Heart left ventricle (tissue), 13 donors: ENCODE data around the gene OXSR1.

Experiments
- POLR2A ChIP-seq, 2 donors: fragments of 450-650 bp; IDR thresholded peaks; one replicate each; pipeline ENCODE4 v1.6.1; 2017; ENCODE audit warnings: antibody characterized with exemption in 2 of 2, mild to moderate bottlenecking in 2 of 2, moderate library complexity in 2 of 2
- TF ChIP-seq, protein P1 (sequence below), 12 donors: fragments of 200-600 bp; sonication (generic) in 4 of 12; IDR thresholded peaks; one replicate each; pipeline versions ENCODE4 v1.5.0 to v1.8.0; 2018 to 2022; ENCODE audit warnings: antibody characterized with exemption in 12 of 12, mild to moderate bottlenecking in 5 of 12
- donor health status: ischemic (EF 13 %, LVEDD 7.1; RV severe dilation, severe dysfunction).
- donor health status: DM: no; HTN: yes; CAD: no.
- donor health status: DM: no; HTN: no; CAD: no.
- donor health status: ischemic (EF 25% LVEDD 6.9; RV normal size, moderate dysfunction).
- donor health status: ischemic (EF 25% LVEDD 5.7; RV mildly dilated, moderate dysfunction).
- donor health status: ischemic (EF 35%, LVEDD 5.7; RV mildly dilated, moderate dysfunction).
- donor health status: nonischemic (EF 11% LVEDD 7.7; RV severe dilation, severe dysfunction).
- donor health status: DM: yes; HTN: yes; CAD: no.
- donor health status: PGD.
- donor health status: ischemic (EF 29% LVEDD 5.4; RV normal size, mild dysfunction).
- donor health status: nonischemic (EF 23%, LVEDD 6.1; RV moderate dilation, normal function).

GRCh38 chr3:38133557-38134405, 31.6 kb upstream of the OXSR1 start:
- TF ChIP-seq POLR2A (IDR thresholded peaks at IDR 0.05) = no peak
- TF ChIP-seq, protein P1, sequence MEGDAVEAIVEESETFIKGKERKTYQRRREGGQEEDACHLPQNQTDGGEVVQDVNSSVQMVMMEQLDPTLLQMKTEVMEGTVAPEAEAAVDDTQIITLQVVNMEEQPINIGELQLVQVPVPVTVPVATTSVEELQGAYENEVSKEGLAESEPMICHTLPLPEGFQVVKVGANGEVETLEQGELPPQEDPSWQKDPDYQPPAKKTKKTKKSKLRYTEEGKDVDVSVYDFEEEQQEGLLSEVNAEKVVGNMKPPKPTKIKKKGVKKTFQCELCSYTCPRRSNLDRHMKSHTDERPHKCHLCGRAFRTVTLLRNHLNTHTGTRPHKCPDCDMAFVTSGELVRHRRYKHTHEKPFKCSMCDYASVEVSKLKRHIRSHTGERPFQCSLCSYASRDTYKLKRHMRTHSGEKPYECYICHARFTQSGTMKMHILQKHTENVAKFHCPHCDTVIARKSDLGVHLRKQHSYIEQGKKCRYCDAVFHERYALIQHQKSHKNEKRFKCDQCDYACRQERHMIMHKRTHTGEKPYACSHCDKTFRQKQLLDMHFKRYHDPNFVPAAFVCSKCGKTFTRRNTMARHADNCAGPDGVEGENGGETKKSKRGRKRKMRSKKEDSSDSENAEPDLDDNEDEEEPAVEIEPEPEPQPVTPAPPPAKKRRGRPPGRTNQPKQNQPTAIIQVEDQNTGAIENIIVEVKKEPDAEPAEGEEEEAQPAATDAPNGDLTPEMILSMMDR (IDR thresholded peaks at IDR 0.05) = no peak
